ENCODE measurements around the gene C19orf85. TPM values are rescaled to one million over a fixed set of nuclear protein-coding genes. Genes with fewer than 3 reads are reported as not detected.

Gene C19orf85
- polyA plus RNA-seq, 1 experiment, result not detected

DNA sequence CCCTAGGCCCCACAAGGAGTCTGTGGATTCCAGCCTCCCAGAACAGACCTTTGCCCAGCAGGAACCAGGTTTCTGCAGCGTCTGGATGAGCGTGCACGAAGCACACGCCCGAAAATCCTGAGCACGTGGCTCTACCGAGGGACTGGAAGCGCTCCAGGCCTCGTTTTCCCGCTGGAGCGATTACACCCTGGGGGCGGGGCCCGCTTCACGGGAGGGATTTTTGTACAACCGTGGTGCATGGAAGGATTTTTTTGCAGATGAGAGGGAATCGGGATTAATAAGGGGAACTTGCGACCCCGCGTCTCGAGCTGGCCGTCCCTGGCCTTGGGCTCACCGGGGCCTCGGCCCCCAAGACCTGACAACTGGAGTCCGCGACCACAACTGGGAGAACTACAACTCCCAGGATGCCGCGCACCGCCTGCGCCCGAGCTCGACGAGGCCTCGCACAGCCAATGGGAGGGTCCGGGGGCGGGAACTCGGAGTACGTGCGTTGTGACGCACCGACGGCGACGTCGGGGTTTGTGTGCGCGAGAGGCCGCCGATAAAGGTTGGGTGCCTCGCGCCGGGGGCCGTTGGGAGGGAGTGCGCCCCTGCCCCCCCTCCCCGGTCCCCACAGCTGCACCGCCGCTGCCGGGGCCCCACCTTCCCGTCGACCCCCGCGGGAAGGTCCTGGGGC is 11.7 kb upstream of the C19orf85 start, which contains the start of gene ZNF628:
Gene ZNF628, plus strand, starts transcription at position 518 of the 676 bp plus-strand sequence. CDS start 3,294 bp downstream, outside the sequence.
- DNase-seq (ENCODE audit: low read depth, low spot score), result peak; percentile 92
- Histone ChIP-seq H3K27me3 (ENCODE audit: control insufficient read depth, insufficient read depth, low read length) (no peaks in the 10 kb centered on the region), H3K4me3 (ENCODE audit: low read depth, low read length) (peak within 1 kb of the TSS; percentile 72), H3K9me3 (ENCODE audit: control insufficient read depth, insufficient read depth, low read length) (no peaks in the 10 kb centered on the region), H3K27ac (ENCODE audit: low read depth, low read length) (peak within 1 kb of the TSS; percentile 57)
- no peak for TF ChIP-seq CTCF (IDR thresholded peaks at IDR 0.05; ENCODE audit: low read depth, low read length)
- ChIA-PET CTCF (interaction anchor here (0.7 to 5.5 kb wide), 6 partner anchors 9 to 185 kb away, joined by 3 to 77 read pairs (median 7); no protein-coding TSS in a partner anchor), POLR2A (interaction anchor here (0.5 to 2.5 kb wide), 15 partner anchors 8 to 261 kb away, joined by 3 to 21 read pairs (median 6); partner anchors contain the start of genes ISOC2, NAT14, PPP6R1 and SSC5D)

GRCh38 chr19:55474269-55475265 is 10.0 kb upstream of the C19orf85 start:
- Histone ChIP-seq H3K4me3 (ENCODE audit: low read depth, low read length) (no peak overlapping the region), H3K27me3 (ENCODE audit: control insufficient read depth, insufficient read depth, low read length) (no peaks in the 10 kb centered on the region), H3K9me3 (ENCODE audit: control insufficient read depth, insufficient read depth, low read length) (no peaks in the 10 kb centered on the region), H3K27ac (ENCODE audit: low read depth, low read length) (no peak overlapping the region)
- CTCF ChIA-PET, result interaction anchor here (1.1 kb wide), 1 partner anchor 29 kb away, joined by 3 read pairs; no protein-coding TSS in a partner anchor
- TF ChIP-seq CTCF (IDR thresholded peaks at IDR 0.05; ENCODE audit: low read depth, low read length), result no peak
- POLR2A ChIA-PET, result interaction anchor here (2.5 kb wide), 1 partner anchor 67 kb away, joined by 10 read pairs; the partner anchor contains the start of gene UBE2S
- DNase-seq (ENCODE audit: low read depth, low spot score), result no peak

DNA sequence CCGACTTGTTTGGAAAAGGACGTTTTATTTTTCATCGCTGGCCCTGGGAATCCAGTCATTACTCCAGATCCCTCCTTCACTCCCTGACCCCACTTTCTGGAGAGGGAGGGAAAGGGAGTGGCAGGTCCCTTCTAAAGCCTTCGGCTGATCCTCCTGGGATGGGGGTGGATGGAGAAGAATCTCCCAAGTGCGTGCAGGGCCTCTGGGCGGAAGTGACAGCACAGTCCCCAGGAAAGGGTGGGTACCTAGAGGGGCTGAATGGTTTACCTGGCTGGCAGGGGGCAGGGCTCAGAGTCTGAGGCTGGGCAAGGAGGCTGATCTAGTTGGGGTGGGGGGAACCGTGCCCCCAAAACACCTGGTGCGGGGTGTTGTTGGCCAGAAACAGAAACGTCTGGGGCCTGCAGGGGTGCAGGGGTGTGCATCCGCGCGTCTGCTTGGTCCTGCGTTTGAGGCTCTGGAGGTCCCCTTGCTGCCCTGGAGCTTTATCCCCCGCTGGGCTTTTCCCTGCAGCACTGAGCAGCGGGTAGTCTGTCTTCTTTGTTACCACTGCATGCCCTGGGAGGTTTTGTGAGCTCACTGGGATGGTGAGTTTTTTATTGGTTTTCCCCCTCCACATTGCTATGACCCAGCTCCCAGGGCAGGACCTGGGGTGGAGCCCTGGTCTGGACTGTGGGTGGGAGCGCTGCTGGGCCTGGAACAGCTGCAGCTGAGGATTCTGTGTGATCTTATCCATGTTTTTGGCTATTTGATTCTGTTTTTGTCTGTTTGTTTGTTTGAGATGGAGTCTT is 8.9 kb upstream of the C19orf85 start:
- DNase-seq (ENCODE audit: low read depth, low spot score), result no peak
- ChIA-PET POLR2A (no interaction called here), CTCF (interaction anchor here (1.1 kb wide), 1 partner anchor 30 kb away, joined by 3 read pairs; no protein-coding TSS in a partner anchor)
- no peak overlapping the region for H3K4me3 ChIP-seq (ENCODE audit: low read depth, low read length)
- no peak for TF ChIP-seq CTCF (IDR thresholded peaks at IDR 0.05; ENCODE audit: low read depth, low read length)
- no peaks in the 10 kb centered on the region for H3K9me3 ChIP-seq (ENCODE audit: control insufficient read depth, insufficient read depth, low read length)
- H3K27me3 ChIP-seq (ENCODE audit: control insufficient read depth, insufficient read depth, low read length), result no peaks in the 10 kb centered on the region
- no peak overlapping the region for H3K27ac ChIP-seq (ENCODE audit: low read depth, low read length)

DNA sequence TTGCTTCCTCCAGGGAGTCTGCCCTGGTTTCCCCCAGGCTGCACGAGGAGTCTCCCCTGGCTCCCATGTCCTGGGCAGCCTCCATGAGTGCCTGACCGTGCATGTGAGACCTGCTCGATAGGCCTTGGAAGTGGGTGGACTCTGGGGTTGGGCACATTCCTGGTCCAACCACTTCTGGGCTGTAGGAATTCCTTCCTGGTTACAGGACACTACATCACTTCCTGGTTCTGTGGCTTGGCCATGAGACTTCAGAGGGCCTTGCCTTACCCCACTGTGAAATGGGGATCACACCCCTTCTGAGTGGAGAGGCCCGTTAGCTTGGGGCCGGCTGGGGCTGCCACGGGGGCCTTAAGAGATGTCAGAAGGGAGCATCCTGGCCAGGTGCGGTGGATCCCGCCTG is 7.9 kb upstream of the C19orf85 start:
- ChIA-PET CTCF (no interaction called here), POLR2A (no interaction called here)
- H3K9me3 ChIP-seq (ENCODE audit: control insufficient read depth, insufficient read depth, low read length), result no peaks in the 10 kb centered on the region
- H3K27me3 ChIP-seq (ENCODE audit: control insufficient read depth, insufficient read depth, low read length), result no peaks in the 10 kb centered on the region
- no peak for TF ChIP-seq CTCF (IDR thresholded peaks at IDR 0.05; ENCODE audit: low read depth, low read length)
- H3K4me3 ChIP-seq (ENCODE audit: low read depth, low read length), result no peak overlapping the region
- DNase-seq (ENCODE audit: low read depth, low spot score), result no peak
- H3K27ac ChIP-seq (ENCODE audit: low read depth, low read length), result no peak overlapping the region
